B cell (primary cell): Measurements from ENCODE around the gene DENND1A. TPM values are rescaled to one million over a fixed set of nuclear protein-coding genes. Genes with fewer than 3 reads are reported as not detected.
A peak's percentile ranks its signal among the peaks of the same experiment; 100 is the strongest.

Experiments used
- ATAC-seq: fragments of 200-7000 bp; cut with Tn5 transposase; one replicate; pipeline ENCODE4 v1.10.0; 2021; ENCODE audit warnings: low read depth, mild to moderate bottlenecking, moderate number of reproducible peaks, moderate library complexity
- CTCF ChIA-PET: fragments of 350-600 bp; sonication (Branson Sonifier 250); formaldehyde crosslinking; loops from one replicate; lab custom pipeline; 2021; ENCODE audit warnings: antibody characterized with exemption, inconsistent platforms; lab: Charles Lee
- POLR2A ChIA-PET: fragments of 350-600 bp; sonication (Branson Sonifier 250); formaldehyde crosslinking; loops from one replicate; lab custom pipeline; 2021; ENCODE audit warnings: antibody characterized with exemption; lab: Charles Lee
- DNase-seq: peaks from one replicate; pipeline ENCODE4 v3.0.0; 2013
- H2AFZ ChIP-seq: 2 replicates; pipeline ENCODE4 v1.6.1; 2012; ENCODE audit warnings: mild to moderate bottlenecking, low read depth, low read length; ENCODE audit not compliant: insufficient read depth, poor library complexity, severe bottlenecking
- H3K27ac ChIP-seq, 2 donors: 1 replicate in 1 of 2; 2 replicates in 1 of 2; pipeline ENCODE4 v1.5.1; 2012 to 2013; ENCODE audit warnings: low read length in 2 of 2, mild to moderate bottlenecking in 2 of 2, moderate library complexity in 1 of 2
- H3K27me3 ChIP-seq, 4 experiments: fragments of 200-600 bp in 1 of 4; sonication (generic) in 1 of 4; replicated peaks in 1 of 4; 1 replicate in 2 of 4; 2 replicates in 2 of 4; pipeline versions ENCODE4 v1.6.1 to v1.7.0; 2013 to 2016; ENCODE audit warnings: low read length in 3 of 4, mild to moderate bottlenecking in 2 of 4, mixed read lengths in 1 of 4, moderate library complexity in 1 of 4; ENCODE audit not compliant: insufficient read depth in 4 of 4, control insufficient read depth in 3 of 4; ENCODE audit errors: control extremely low read depth in 1 of 4
- H3K36me3 ChIP-seq, 2 experiments: replicated peaks in 1 of 2; 1 replicate in 1 of 2; 2 replicates in 1 of 2; pipeline versions ENCODE4 v1.6.1 to v1.7.1; 2013; ENCODE audit warnings: low read length in 1 of 2; ENCODE audit not compliant: insufficient read depth in 2 of 2, control insufficient read depth in 1 of 2; ENCODE audit errors: control extremely low read depth in 1 of 2, extremely low read depth in 1 of 2
- H3K4me1 ChIP-seq, 2 donors: fragments of 200-600 bp in 1 of 2; sonication (generic) in 1 of 2; 1 replicate in 1 of 2; 2 replicates in 1 of 2; pipeline versions ENCODE4 v1.5.1 to v1.6.1; 2013 to 2017; ENCODE audit warnings: low read length in 2 of 2; ENCODE audit not compliant: control insufficient read depth in 2 of 2, insufficient read depth in 2 of 2
- H3K4me2 ChIP-seq: replicated peaks from 2 replicates; pipeline ENCODE3; 2012; ENCODE audit warnings: mild to moderate bottlenecking, low read depth, low read length; ENCODE audit not compliant: poor library complexity, severe bottlenecking
- H3K4me3 ChIP-seq, 5 experiments: fragments of 200-600 bp in 1 of 5; sonication (generic) in 1 of 5; 1 replicate in 3 of 5; 2 replicates in 2 of 5; pipeline versions ENCODE4 v1.5.1 to v1.7.0; 2011 to 2016; ENCODE audit warnings: low read length in 4 of 5, mild to moderate bottlenecking in 4 of 5, low read depth in 2 of 5, control low read depth in 1 of 5, moderate library complexity in 1 of 5; ENCODE audit not compliant: insufficient read depth in 1 of 5; ENCODE audit errors: control extremely low read depth in 1 of 5, extremely low read depth in 1 of 5
- H3K79me2 ChIP-seq: fragments of 200-600 bp; sonication (generic); one replicate; pipeline ENCODE4 v1.6.0; 2016; ENCODE audit warnings: low read length; ENCODE audit not compliant: control insufficient read depth, insufficient read depth
- H3K9ac ChIP-seq: fragments of 200-600 bp; sonication (generic); 2 replicates; pipeline ENCODE4 v1.6.1; 2017; ENCODE audit warnings: mild to moderate bottlenecking, low read length, moderate library complexity
- H3K9me3 ChIP-seq, 3 donors: one replicate each; pipeline versions ENCODE4 v1.6.1 to v1.7.1; 2013; ENCODE audit warnings: low read length in 2 of 3; ENCODE audit not compliant: control insufficient read depth in 2 of 3, insufficient read depth in 1 of 3; ENCODE audit errors: control extremely low read depth in 1 of 3
- H4K20me1 ChIP-seq: 2 replicates; pipeline ENCODE4 v1.6.0; 2012; ENCODE audit warnings: mild to moderate bottlenecking, low read length; ENCODE audit not compliant: insufficient read depth, control insufficient read depth, poor library complexity, severe bottlenecking
- H3K27ac Mint-ChIP-seq: one replicate; pipeline ENCODE4 v1.8.0; 2021; ENCODE audit warnings: mixed read lengths
- H3K27me3 Mint-ChIP-seq: one replicate; pipeline ENCODE4 v1.8.0; 2021; ENCODE audit warnings: mixed read lengths
- H3K4me1 Mint-ChIP-seq: one replicate; pipeline ENCODE4 v1.8.0; 2021; ENCODE audit warnings: mixed read lengths
- H3K4me3 Mint-ChIP-seq: one replicate; pipeline ENCODE4 v1.8.0; 2021; ENCODE audit warnings: mixed read lengths
- H3K9me3 Mint-ChIP-seq: one replicate; pipeline ENCODE4 v1.8.0; 2022; ENCODE audit warnings: mixed read lengths; ENCODE audit not compliant: insufficient read depth
- EZH2 ChIP-seq: IDR thresholded peaks from 2 replicates; pipeline ENCODE4 v1.6.1; 2012; ENCODE audit warnings: borderline replicate concordance, low read depth, mild to moderate bottlenecking, moderate library complexity, low read length; ENCODE audit not compliant: insufficient read depth, poor library complexity, severe bottlenecking
- WGBS: methylation state at CpG from one replicate; pipeline ENCODE4 v1.1.5; 2013; ENCODE audit warnings: missing lambda C conversion rate; ENCODE audit not compliant: insufficient coverage; 5-methylcytosine and 5-hydroxymethylcytosine counted together
- intact Hi-C: fragments of 100-400 bp; cut with micrococcal nuclease; formaldehyde crosslinking; loops from one replicate; pipeline ENCODE4 v1.10.0; 2022
- polyA plus RNA-seq: library from polyadenylated mRNA; depleted of rRNA; stranded (reverse); fragments of >200 nt; gene quantifications from 2 replicates; pipeline ENCODE4 v1.2.3, GENCODE V29; 2012
- total RNA-seq, 2 donors: library from RNA; stranded (reverse); fragments of 120-200 nt in 1 of 2; gene quantifications; 1 replicate in 1 of 2; 2 replicates in 1 of 2; pipeline versions ENCODE4 v1.2.3 to v1.2.4, GENCODE V29; 2013 to 2022
- TF ChIP-seq, protein P1 (sequence below): fragments of 200-600 bp; IDR thresholded peaks from one replicate; pipeline ENCODE4 v1.8.0; 2022; ENCODE audit warnings: antibody characterized with exemption, mild to moderate bottlenecking

The DENND1A gene
- total and polyA plus RNA-seq, 2 donors (not counting 1 experiment from before 2014, with no cell fraction given) = 10.8 to 26.0 TPM

DNA sequence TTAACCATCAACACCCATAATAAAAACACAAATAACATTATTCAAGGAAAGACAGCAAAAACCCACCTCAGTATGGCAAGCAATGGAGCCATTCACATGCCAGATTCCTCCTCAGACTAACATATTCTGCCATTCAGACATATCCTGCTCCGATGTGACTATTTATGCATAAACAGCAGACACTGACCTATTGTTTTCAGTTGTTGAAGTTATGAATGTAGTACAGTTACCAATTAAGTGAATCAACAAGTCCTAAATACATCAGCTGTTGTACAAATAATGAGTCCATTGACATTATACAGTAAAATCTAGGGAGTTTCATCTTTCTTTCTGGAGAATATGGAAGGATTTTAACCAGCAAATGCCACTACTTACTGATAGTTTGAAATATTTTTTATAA is 131.7 kb downstream of the DENND1A start:
- no peak overlapping the region for H3K9ac ChIP-seq
- no CpG with 5 or more reads among the region's 1 CpG for WGBS
- peaks cover 6% of the 10 kb centered on the region for H4K20me1 ChIP-seq
- no peak overlapping the region for H3K4me2 ChIP-seq
- ATAC-seq = no peak
- POLR2A ChIA-PET = no interaction called here
- Mint-ChIP-seq H3K4me1 (peaks cover 13% of the 10 kb centered on the region), H3K27ac (no peak overlapping the region), H3K9me3 (no peaks in the 10 kb centered on the region), H3K27me3 (no peaks in the 10 kb centered on the region), H3K4me3 (no peak overlapping the region)
- CTCF ChIA-PET = no interaction called here
- no peaks in the 10 kb centered on the region for H3K36me3 ChIP-seq
- no peaks in the 10 kb centered on the region for H3K4me1 ChIP-seq
- no peak overlapping the region for H3K27ac ChIP-seq
- no peaks in the 10 kb centered on the region for H3K9me3 ChIP-seq
- TF ChIP-seq EZH2 = no peak
- TF ChIP-seq, protein P1, sequence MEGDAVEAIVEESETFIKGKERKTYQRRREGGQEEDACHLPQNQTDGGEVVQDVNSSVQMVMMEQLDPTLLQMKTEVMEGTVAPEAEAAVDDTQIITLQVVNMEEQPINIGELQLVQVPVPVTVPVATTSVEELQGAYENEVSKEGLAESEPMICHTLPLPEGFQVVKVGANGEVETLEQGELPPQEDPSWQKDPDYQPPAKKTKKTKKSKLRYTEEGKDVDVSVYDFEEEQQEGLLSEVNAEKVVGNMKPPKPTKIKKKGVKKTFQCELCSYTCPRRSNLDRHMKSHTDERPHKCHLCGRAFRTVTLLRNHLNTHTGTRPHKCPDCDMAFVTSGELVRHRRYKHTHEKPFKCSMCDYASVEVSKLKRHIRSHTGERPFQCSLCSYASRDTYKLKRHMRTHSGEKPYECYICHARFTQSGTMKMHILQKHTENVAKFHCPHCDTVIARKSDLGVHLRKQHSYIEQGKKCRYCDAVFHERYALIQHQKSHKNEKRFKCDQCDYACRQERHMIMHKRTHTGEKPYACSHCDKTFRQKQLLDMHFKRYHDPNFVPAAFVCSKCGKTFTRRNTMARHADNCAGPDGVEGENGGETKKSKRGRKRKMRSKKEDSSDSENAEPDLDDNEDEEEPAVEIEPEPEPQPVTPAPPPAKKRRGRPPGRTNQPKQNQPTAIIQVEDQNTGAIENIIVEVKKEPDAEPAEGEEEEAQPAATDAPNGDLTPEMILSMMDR = no peak
- intact Hi-C loops = no loop called here
- no peak overlapping the region for H3K4me3 ChIP-seq
- H2AFZ ChIP-seq = no peak overlapping the region
- H3K27me3 ChIP-seq = no peaks in the 10 kb centered on the region
- no peaks in the 10 kb centered on the region for H3K79me2 ChIP-seq
- no peak for DNase-seq

DNA sequence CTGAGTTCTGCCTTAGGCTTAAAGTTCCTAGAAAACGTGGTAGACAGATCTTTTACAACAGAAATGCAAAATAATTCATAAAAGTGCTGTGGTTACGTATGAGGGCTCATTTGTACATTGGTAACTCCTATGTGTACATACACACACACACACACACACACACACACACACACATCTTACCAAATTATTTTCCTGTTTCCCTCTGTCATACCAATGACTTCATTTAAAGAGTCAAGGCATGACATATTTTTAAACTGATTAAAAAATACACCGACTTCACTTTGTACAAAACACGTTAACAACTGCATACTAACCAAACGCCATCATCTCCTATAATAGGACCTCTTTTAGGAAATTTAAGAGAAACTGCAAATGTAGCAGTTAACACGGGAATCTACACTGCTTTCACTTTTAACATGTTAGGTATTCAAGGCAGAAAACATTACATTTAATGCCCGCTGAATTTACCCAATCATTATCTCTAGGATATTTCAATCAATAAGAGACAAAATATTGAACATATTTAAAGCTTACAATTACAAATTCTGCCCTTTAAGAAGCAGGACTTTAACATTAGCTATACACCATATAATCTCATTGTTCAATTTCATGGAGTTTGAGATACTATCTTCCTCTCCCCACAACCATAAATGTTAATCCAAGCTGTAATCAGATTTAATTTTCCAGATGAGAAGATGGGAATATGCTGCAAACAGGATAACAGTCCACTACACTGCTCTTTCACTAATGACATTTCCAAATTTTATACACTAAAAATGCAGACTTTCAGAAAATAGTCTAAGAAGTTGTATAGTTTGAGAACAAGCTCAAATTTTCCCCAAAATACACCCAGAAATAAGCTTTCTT is 133.1 kb downstream of the DENND1A start:
- H3K27ac Mint-ChIP-seq = no peak overlapping the region
- DNase-seq (peak; percentile 19), ATAC-seq (no peak)
- WGBS = 50% methylated on average over 1 of the region's 7 CpGs
- Histone ChIP-seq H2AFZ (peak overlapping the region; percentile 4), H3K27ac (no peak overlapping the region), H3K9ac (peak overlapping the region; percentile 47), H3K36me3 (peaks cover 0 to under 1% of the 10 kb centered on the region in 2 experiments), H3K4me3 (peak overlapping the region in 3 of 5 experiments; percentile 5 to 13 (median 7)), H3K4me1 (no peaks in the 10 kb centered on the region), H3K27me3 (no peaks in the 10 kb centered on the region), H3K79me2 (no peaks in the 10 kb centered on the region), H4K20me1 (peaks cover 6% of the 10 kb centered on the region), H3K9me3 (no peaks in the 10 kb centered on the region), H3K4me2 (peak overlapping the region; percentile 34)
- TF ChIP-seq, protein P1 = no peak
- TF ChIP-seq EZH2 = no peak
- no peaks in the 10 kb centered on the region for H3K27me3 Mint-ChIP-seq
- H3K4me3 Mint-ChIP-seq = peak overlapping the region; percentile 63
- intact Hi-C loops = no loop called here
- CTCF ChIA-PET = interaction anchor here (0.8 to 1.2 kb wide), 2 partner anchors 13 to 52 kb away, joined by 3 read pairs; no protein-coding TSS in a partner anchor
- POLR2A ChIA-PET = no interaction called here
- H3K4me1 Mint-ChIP-seq = peaks cover 13% of the 10 kb centered on the region
- no peaks in the 10 kb centered on the region for H3K9me3 Mint-ChIP-seq
